Keratinocyte (primary cell): ENCODE results near the gene ULK2. TPM values are rescaled to one million over a fixed set of nuclear protein-coding genes. Genes with fewer than 3 reads are reported as not detected.

ENCODE experiments used
- DNase-seq: peaks from one replicate; pipeline ENCODE4 v3.0.0-alpha.2; 2011; ENCODE audit warnings: low read depth, missing footprints, low spot score
- FAIRE-seq: peaks from 2 replicates; lab custom pipeline; 2011; peaks lifted over from hg19 to GRCh38; lab: Jason Lieb, UNC
- H2AFZ ChIP-seq: 2 replicates; pipeline ENCODE4 v1.6.0; 2012; ENCODE audit warnings: low read length, control low read depth, inconsistent platforms; ENCODE audit not compliant: control insufficient read depth
- H3K27ac ChIP-seq: 2 replicates; pipeline ENCODE4 v1.5.1; 2011; ENCODE audit warnings: low read length; ENCODE audit not compliant: control insufficient read depth, insufficient read depth
- H3K27me3 ChIP-seq: 3 replicates; pipeline ENCODE4 v1.6.0; 2011; ENCODE audit warnings: low read length; ENCODE audit not compliant: control insufficient read depth, insufficient read depth; ENCODE audit errors: extremely low read depth
- H3K36me3 ChIP-seq, 2 experiments: 2 replicates in 1 of 2; 3 replicates in 1 of 2; pipeline ENCODE4 v1.5.1; 2011; ENCODE audit warnings: low read length in 2 of 2, mild to moderate bottlenecking in 1 of 2; ENCODE audit not compliant: control insufficient read depth in 2 of 2, insufficient read depth in 2 of 2; ENCODE audit errors: extremely low read depth in 1 of 2
- H3K4me1 ChIP-seq: 3 replicates; pipeline ENCODE4 v1.5.1; 2011; ENCODE audit warnings: low read length; ENCODE audit not compliant: control insufficient read depth, insufficient read depth; ENCODE audit errors: extremely low read depth
- H3K4me2 ChIP-seq: 3 replicates; pipeline ENCODE4 v1.6.0; 2011; ENCODE audit warnings: low read depth, low read length; ENCODE audit not compliant: control insufficient read depth, insufficient read depth; ENCODE audit errors: extremely low read depth
- H3K4me3 ChIP-seq, 3 experiments: fragments of 200-600 bp in 1 of 3; sonication (generic) in 1 of 3; 2 replicates in 2 of 3; 3 replicates in 1 of 3; pipeline ENCODE4 v1.5.1; 2011 to 2016; ENCODE audit warnings: low read length in 3 of 3, mild to moderate bottlenecking in 3 of 3, control low read depth in 2 of 3, inconsistent platforms in 1 of 3, low read depth in 1 of 3, mixed read lengths in 1 of 3, mixed run types in 1 of 3, moderate library complexity in 1 of 3; ENCODE audit not compliant: control insufficient read depth in 2 of 3, insufficient read depth in 2 of 3; ENCODE audit errors: extremely low read depth in 1 of 3
- H3K79me2 ChIP-seq: 2 replicates; pipeline ENCODE4 v1.6.0; 2012; ENCODE audit warnings: low read length; ENCODE audit not compliant: control insufficient read depth, insufficient read depth
- H3K9ac ChIP-seq: 3 replicates; pipeline ENCODE4 v1.6.0; 2011; ENCODE audit warnings: low read length; ENCODE audit not compliant: control insufficient read depth, insufficient read depth; ENCODE audit errors: extremely low read depth
- H3K9me1 ChIP-seq: 3 replicates; pipeline ENCODE4 v1.6.0; 2011; ENCODE audit warnings: low read length; ENCODE audit not compliant: control insufficient read depth, insufficient read depth; ENCODE audit errors: extremely low read depth
- H3K9me3 ChIP-seq: 2 replicates; pipeline ENCODE4 v1.5.1; 2012; ENCODE audit warnings: low read depth, low read length; ENCODE audit not compliant: control insufficient read depth
- H4K20me1 ChIP-seq: 3 replicates; pipeline ENCODE4 v1.6.0; 2011; ENCODE audit warnings: low read length; ENCODE audit not compliant: control insufficient read depth, insufficient read depth; ENCODE audit errors: extremely low read depth
- CTCF ChIP-seq, 3 experiments: IDR thresholded peaks in 1 of 3; conservative IDR thresholded peaks in 1 of 3; optimal IDR thresholded peaks in 1 of 3; 2 replicates in 2 of 3; 3 replicates in 1 of 3; pipeline versions ENCODE3 to v1.5.1; 2011; ENCODE audit warnings: low read length in 3 of 3, mild to moderate bottlenecking in 3 of 3, moderate library complexity in 2 of 3, control low read depth in 1 of 3, inconsistent platforms in 1 of 3; ENCODE audit not compliant: insufficient read depth in 2 of 3; ENCODE audit errors: extremely low read depth in 1 of 3
- EZH2 ChIP-seq: IDR thresholded peaks from one replicate; pipeline ENCODE4 v1.6.1; 2012; ENCODE audit warnings: inconsistent platforms, mild to moderate bottlenecking, low read length, moderate library complexity
- dilution Hi-C: fragments of 300-500 bp; cut with MboI; formaldehyde crosslinking; loops from one replicate; pipeline ENCODE4 v1.7.0; 2020; ENCODE audit warnings: low sequenced_read_pairs; ENCODE audit not compliant: extremely low pct_ligation_motif_present
- polyA plus RNA-seq, 5 experiments: library from polyadenylated mRNA; depleted of rRNA in 3 of 5; stranded (reverse) in 3 of 5; stranded (forward) in 1 of 5; unstranded in 1 of 5; fragments of >200 nt; gene quantifications; 1 replicate in 1 of 5; 2 replicates in 3 of 5; 3 replicates in 1 of 5; pipeline versions ENCODE4 v1.2.1 to v1.2.3, GENCODE V29; 2011 to 2012; ENCODE audit warnings: missing spikeins in 2 of 5, low read depth in 1 of 5, low replicate concordance in 1 of 5

The ULK2 gene
- polyA plus RNA-seq, 1 donor (not counting 4 experiments of a cell fraction or from before 2014, with no cell fraction given): 22.1 TPM

GRCh38 chr17:19857640-19858039 lies 10.1 kb downstream of the ULK2 start:
- no peak for TF ChIP-seq EZH2
- TF ChIP-seq CTCF (optimal IDR thresholded peaks at IDR 0.05 in 1 of 3, IDR thresholded peaks at IDR 0.05 in 1 of 3, conservative IDR thresholded peaks at IDR 0.05 in 1 of 3; ENCODE audit: extremely low read depth in 1 of 3, insufficient read depth in 2 of 3, low read length in 3 of 3): no peak
- dilution Hi-C loops: no loop called here
- Histone ChIP-seq H3K9ac (no peak overlapping the region), H3K27ac (no peak overlapping the region), H3K36me3 (peaks cover 0 to 3% of the 10 kb centered on the region in 2 experiments), H3K4me1 (no peaks in the 10 kb centered on the region), H3K9me1 (no peaks in the 10 kb centered on the region), H3K9me3 (no peaks in the 10 kb centered on the region), H3K27me3 (no peaks in the 10 kb centered on the region), H2AFZ (no peak overlapping the region), H3K4me3 (no peak overlapping the region), H3K79me2 (no peaks in the 10 kb centered on the region), H4K20me1 (no peaks in the 10 kb centered on the region), H3K4me2 (no peak overlapping the region)
- FAIRE-seq (no peak), DNase-seq (no peak)

- FAIRE-seq (no peak), DNase-seq (no peak)
- Histone ChIP-seq H3K9ac (no peak overlapping the region), H3K9me1 (no peaks in the 10 kb centered on the region), H3K27me3 (no peaks in the 10 kb centered on the region), H3K36me3 (peaks cover 0 to 2% of the 10 kb centered on the region in 2 experiments), H2AFZ (no peak overlapping the region), H3K4me3 (no peak overlapping the region), H3K27ac (no peak overlapping the region), H4K20me1 (no peaks in the 10 kb centered on the region), H3K4me1 (no peaks in the 10 kb centered on the region), H3K4me2 (no peak overlapping the region), H3K9me3 (no peaks in the 10 kb centered on the region), H3K79me2 (no peaks in the 10 kb centered on the region)
- dilution Hi-C loops: no loop called here
- TF ChIP-seq CTCF (optimal IDR thresholded peaks at IDR 0.05 in 1 of 3, IDR thresholded peaks at IDR 0.05 in 1 of 3, conservative IDR thresholded peaks at IDR 0.05 in 1 of 3; ENCODE audit: extremely low read depth in 1 of 3, insufficient read depth in 2 of 3, low read length in 3 of 3): no peak
- TF ChIP-seq EZH2: no peak
Observed at GRCh38 chr17:19833914-19834313, 33.8 kb downstream of the ULK2 start.
